GM18951 (cell line): ENCODE data around the gene NDUFB3.
"Not testable (repeated sequence)": the region's sequence is repeated elsewhere in the genome, so short reads cannot be mapped to it uniquely, and the experiment has no call there.

Experiments used
- POLR2A ChIP-seq: IDR thresholded peaks from 4 replicates; pipeline ENCODE4 v1.6.1; 2011; ENCODE audit warnings: mild to moderate bottlenecking; ENCODE audit not compliant: insufficient read length, insufficient read depth; ENCODE audit errors: extremely low read depth
- in situ Hi-C: fragments of 300-500 bp; cut with MboI; formaldehyde crosslinking; loops from one replicate; pipeline ENCODE4 v1.12.0; 2022; ENCODE audit warnings: low sequenced_read_pairs, mixed read lengths, inconsistent platforms; ENCODE audit not compliant: unreplicated experiment

Gene NDUFB3

GRCh38 chr2:201111096-201111495 is 39.3 kb downstream of the NDUFB3 start:
- no peak for TF ChIP-seq POLR2A
- in situ Hi-C loops, result no loop called here

DNA sequence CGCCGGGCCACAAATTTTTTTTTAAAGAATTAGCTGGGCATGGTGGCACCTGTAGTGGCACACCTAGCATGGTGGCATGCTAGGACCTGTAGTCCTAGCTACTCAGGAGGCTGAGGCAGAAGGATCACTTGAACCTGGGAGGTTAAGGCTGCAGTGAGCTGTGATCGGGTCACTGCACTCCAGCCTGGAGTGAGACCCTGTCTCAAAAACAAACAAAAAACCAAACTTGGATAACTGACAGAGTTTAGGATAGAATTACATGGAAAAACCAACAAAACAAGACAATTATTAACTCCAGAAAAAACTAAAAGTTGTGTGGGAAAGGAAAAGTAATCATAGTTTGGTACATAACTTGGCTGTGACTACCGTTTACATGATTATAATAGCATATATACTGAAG is 42.5 kb downstream of the NDUFB3 start:
- in situ Hi-C loops, result no loop called here
- no peak for TF ChIP-seq POLR2A

- in situ Hi-C loops, result no loop called here
- TF ChIP-seq POLR2A, result no peak
Observed at GRCh38 chr2:201114846-201115245, 43.0 kb downstream of the NDUFB3 start.

DNA sequence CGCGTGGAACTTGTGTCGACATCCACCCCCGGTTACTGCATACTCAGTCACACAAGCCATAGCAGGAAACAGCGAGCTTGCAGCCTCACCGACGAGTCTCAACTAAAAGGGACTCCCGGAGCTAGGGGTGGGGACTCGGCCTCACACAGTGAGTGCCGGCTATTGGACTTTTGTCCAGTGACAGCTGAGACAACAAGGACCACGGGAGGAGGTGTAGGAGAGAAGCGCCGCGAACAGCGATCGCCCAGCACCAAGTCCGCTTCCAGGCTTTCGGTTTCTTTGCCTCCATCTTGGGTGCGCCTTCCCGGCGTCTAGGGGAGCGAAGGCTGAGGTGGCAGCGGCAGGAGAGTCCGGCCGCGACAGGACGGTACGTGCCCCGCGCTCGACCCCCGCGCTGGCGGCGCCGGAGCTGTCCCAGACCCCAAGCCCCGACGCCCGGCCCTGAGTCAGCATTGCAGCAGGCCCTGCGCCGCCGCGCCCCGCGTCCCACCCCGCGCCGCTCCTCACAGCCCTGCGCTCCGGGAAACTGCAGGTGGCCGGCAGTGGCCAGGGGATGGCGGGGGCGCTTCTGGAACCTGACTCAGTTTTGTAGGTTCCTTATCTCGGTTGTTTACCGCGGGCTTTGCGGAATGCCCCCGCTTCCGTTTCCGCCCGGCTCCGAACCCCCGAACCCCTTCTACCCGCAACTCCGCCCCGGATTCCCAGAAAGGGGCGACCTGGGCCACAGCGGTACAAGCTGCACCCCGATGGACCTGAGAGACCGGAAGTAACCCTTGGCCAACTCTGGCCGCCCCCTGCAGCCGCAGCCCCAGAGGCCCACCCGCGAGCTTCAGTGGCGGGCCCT is 44.5 kb downstream of the NDUFB3 start, which contains the start of gene CFLAR:
CFLAR (plus strand) TSS at position 50 of the 844 bp plus-strand sequence. CDS start 13,702 bp downstream, outside the sequence.
- in situ Hi-C loops, result no loop called here
- peak; percentile 96 for TF ChIP-seq POLR2A

- peak; percentile 48 for TF ChIP-seq POLR2A
- in situ Hi-C loops, result no loop called here
Observed at GRCh38 chr2:201116959-201117734, 45.3 kb downstream of the NDUFB3 start.

- in situ Hi-C loops, result not testable (repeated sequence)
Observed at GRCh38 chr2:201117735-201118094, 45.9 kb downstream of the NDUFB3 start.

GRCh38 chr2:201118121-201118960 is 46.5 kb downstream of the NDUFB3 start:
- TF ChIP-seq POLR2A, result peak; percentile 76
- in situ Hi-C loops, result no loop called here

DNA sequence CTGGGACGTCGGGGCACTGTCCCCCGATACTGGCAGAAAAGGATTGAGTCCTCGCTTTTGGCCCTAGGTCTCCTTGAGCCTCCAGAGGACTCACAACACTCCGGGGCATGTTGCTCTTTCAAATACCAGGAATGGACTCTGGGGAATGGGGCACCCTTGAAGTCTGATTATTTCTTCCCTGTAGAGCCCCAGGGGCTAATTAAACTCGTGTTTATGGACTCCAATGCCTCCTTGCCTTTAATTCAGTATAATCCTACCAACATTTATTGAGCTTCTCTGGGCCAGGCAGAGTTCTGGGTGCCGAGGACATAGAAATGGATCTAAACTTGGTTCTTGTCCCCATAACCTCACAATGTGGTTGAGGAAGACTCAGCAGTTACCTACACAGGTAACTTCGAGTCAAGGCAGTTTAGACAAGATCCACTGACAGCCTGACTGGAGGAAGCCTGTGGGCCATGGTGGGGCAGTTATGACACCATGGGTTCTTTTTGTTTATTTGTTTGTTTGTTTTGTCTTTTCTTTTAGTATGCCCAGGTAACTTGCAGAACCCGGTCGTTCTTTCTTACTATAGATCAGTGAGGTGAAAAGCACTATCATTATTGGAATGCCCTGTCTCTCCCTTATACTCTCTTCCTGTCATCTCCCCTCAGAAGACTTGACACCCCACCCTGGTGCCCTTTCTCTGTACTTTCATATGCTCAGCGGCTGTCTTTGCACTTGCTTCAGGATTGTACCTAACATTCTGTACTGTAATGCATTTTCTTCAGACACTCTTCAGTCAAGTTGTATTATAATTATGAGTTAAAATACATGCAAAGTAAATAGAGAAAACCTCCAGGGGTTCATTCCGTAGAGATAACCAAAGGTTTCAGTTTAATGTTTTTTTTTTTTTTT is 47.4 kb downstream of the NDUFB3 start:
- peak; percentile 47 for TF ChIP-seq POLR2A
- in situ Hi-C loops, result no loop called here

GRCh38 chr2:201122276-201122675 is 50.5 kb downstream of the NDUFB3 start:
- in situ Hi-C loops, result no loop called here
- TF ChIP-seq POLR2A, result no peak

GRCh38 chr2:201126308-201127151 is 54.7 kb downstream of the NDUFB3 start:
- TF ChIP-seq POLR2A, result no peak
- in situ Hi-C loops, result no loop called here

DNA sequence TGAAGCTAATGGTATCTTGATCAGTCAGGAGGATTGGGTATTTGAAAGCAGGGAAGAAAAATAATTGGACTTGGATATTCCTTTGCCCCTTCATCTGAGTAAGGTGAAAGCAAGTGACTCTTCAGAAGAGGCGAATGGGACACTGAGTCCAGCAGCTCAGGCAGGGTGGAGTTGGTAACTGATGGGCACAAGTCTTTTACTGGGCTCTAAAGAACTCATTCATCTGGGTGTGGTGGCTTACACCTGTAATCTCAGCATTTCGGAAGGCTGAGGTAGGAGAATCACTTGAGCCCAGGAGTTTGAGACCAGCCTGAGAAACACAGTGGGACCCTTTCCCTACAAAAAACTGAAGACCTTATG is 55.3 kb downstream of the NDUFB3 start:
- peak; percentile 44 for TF ChIP-seq POLR2A
- in situ Hi-C loops, result no loop called here

DNA sequence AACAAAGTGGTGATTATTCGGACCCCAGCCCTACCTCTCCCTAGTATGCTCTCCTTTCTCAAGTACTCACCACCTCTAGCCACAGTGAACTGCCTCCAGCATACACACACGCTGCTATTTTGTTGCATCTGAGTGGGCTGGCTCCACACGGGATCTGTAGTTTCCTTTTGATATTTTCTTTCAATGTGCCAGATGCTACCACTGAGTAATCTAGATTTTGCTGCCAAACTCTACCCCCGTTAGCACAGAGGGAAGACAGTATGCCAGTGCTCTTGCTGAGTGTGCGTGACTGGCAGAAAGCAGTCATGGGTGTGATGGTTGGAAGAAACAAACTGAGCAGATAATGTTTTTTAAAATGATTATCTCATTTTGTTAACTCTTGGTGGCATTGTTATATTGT is 55.8 kb downstream of the NDUFB3 start:
- TF ChIP-seq POLR2A, result peak; percentile 29
- in situ Hi-C loops, result no loop called here

GRCh38 chr2:201128033-201128432 is 56.2 kb downstream of the NDUFB3 start:
- TF ChIP-seq POLR2A, result no peak
- in situ Hi-C loops, result no loop called here
